Stimulated activated effector memory CD8-positive, alpha-beta T cell treated with anti-CD3 and anti-CD28 coated beads, Interleukin-12 subunit alpha, Interleukin-12 subunit beta, amount 100 ng/mL, for 72 hours (primary cell): Measurements from ENCODE around the gene NR2C1.
A peak's percentile ranks its signal among the peaks of the same experiment; 100 is the strongest.

Experiments
- ATAC-seq: fragments of 150-1000 bp; cut with Tn5 transposase; 2 replicates; pipeline ENCODE4 v1.10.0; 2021
- DNase-seq, 2 donors: peaks; one replicate each; pipeline ENCODE4 v3.0.0; 2021 to 2022; ENCODE audit warnings: low spot score in 2 of 2
- H3K27ac Mint-ChIP-seq: one replicate; pipeline ENCODE4 v1.8.0; 2022; ENCODE audit warnings: mild to moderate bottlenecking, mixed read lengths
- H3K36me3 Mint-ChIP-seq: one replicate; pipeline ENCODE4 v1.8.0; 2022; ENCODE audit warnings: mild to moderate bottlenecking, mixed read lengths
- H3K4me1 Mint-ChIP-seq: one replicate; pipeline ENCODE4 v1.8.0; 2022; ENCODE audit warnings: mixed read lengths
- H3K4me3 Mint-ChIP-seq: one replicate; pipeline ENCODE4 v1.8.0; 2022; ENCODE audit warnings: mild to moderate bottlenecking, mixed read lengths
- H3K9me3 Mint-ChIP-seq: one replicate; pipeline ENCODE4 v1.8.0; 2022; ENCODE audit warnings: mixed read lengths

The NR2C1 gene

DNA sequence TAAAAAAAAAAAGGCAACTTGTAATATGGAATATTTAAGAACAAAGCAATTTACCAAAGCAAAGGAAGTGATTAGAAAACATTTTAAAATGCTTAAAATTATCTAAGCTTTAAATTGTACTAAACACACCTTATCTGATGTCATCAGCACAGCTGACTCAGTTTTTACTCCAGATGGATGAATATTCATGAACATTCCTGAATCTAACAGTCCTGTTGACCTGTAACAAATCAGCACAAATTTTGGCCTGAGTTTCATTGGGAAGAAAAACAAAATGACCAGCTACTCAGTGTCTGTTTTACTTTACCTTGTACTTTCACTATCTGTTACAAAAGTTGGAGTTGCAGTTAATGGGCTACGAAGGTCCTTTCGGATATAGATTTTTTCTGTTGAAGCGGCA lies 16.0 kb downstream of the NR2C1 start:
- Mint-ChIP-seq H3K4me1 (no peaks in the 10 kb centered on the region), H3K9me3 (no peaks in the 10 kb centered on the region), H3K27ac (no peak overlapping the region), H3K36me3 (peaks cover 97% of the 10 kb centered on the region), H3K4me3 (no peak overlapping the region)
- DNase-seq (no peak), ATAC-seq (no peak)

DNA sequence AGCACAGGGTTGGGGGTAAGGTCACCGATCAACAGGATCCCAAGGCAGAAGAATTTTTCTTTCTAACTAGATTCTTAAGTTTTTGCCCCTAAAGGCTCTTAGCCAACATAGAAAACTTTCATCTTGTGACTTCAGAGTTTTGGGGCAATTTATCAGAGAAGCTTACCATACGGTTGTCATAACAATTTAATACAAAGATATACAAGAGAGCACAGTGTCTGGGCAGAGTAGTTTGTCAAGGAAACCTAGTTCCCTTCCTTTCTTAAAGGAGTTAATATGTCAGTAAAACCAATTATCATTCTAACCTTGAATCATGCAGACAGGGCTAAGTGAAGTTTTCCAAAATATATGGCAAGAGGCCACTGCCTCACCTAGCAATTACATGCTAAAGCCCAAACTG lies 18.4 kb downstream of the NR2C1 start:
- DNase-seq (no peak), ATAC-seq (no peak)
- Mint-ChIP-seq H3K4me3 (no peak overlapping the region), H3K36me3 (peaks cover 95% of the 10 kb centered on the region), H3K27ac (no peak overlapping the region), H3K9me3 (no peaks in the 10 kb centered on the region), H3K4me1 (no peaks in the 10 kb centered on the region)

DNA sequence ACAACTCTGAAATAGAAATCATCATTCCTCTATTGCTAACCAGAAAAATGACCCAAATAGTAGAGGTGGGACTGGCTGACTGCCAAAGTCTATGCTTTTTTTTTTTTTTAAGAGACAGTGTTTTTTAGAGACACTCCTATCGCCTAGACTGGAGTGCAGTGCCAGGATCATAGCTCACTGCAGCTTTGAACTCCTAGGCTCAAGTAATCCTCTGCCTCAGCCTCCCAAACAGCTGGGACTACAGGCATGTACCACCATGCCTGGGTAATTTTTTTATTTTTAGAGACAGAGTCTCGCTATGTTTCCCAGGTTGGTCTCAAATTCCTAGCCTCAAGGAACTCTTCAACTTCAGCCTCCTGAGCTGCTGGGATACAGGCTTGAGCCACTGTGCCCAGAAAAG lies 19.2 kb downstream of the NR2C1 start:
- ATAC-seq, result no peak
- Mint-ChIP-seq H3K9me3 (no peaks in the 10 kb centered on the region), H3K4me1 (no peaks in the 10 kb centered on the region)

GRCh38 chr12:95051241-95051640 lies 22.2 kb downstream of the NR2C1 start:
- no peak overlapping the region for H3K27ac Mint-ChIP-seq
- no peaks in the 10 kb centered on the region for H3K9me3 Mint-ChIP-seq
- H3K36me3 Mint-ChIP-seq, result peaks cover 83% of the 10 kb centered on the region
- no peak for ATAC-seq
- no peak overlapping the region for H3K4me3 Mint-ChIP-seq
- H3K4me1 Mint-ChIP-seq, result no peaks in the 10 kb centered on the region
- no peak for DNase-seq

More for the DNA sequence above, 19.2 kb downstream of the NR2C1 start:
- no peak overlapping the region for H3K4me3 Mint-ChIP-seq
- no peak for DNase-seq
- no peak overlapping the region for H3K27ac Mint-ChIP-seq
- peaks cover 86% of the 10 kb centered on the region for H3K36me3 Mint-ChIP-seq

DNA sequence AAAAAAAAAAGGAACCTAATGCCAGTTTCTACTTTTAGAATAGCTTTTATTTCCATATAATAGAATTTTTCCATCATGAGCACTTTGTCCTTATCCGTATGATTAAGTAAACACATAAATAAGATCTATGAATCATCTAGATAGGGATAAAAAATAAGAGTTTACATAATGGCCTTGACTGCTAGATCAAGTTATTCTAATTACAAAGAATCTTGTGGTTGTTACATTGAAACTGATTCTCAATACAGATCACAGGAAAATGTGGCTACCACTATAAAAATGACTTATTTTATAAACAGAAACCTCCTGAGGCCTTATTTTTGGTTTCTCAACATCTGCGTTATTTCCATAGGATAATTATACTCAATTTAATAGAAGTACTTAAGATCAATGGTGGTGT lies 35.5 kb downstream of the NR2C1 start:
- H3K9me3 Mint-ChIP-seq, result no peaks in the 10 kb centered on the region

DNA sequence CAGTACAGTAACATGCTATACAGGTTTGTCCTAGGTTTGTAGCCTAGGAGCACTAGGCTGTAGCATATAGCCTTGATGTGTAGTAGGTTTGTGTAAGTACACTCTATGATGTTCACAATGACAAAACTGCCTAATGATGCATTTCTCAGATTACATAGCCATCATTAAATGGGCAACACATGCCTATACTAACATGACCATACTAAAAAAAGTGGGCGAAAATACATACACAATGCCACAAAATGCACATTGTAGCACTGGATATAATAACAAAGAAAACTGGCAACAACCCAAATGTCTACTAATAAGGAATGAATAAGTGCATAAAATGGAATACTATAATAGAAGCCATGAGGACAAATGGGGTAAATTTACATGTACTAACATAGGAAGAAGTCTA lies 38.7 kb downstream of the NR2C1 start:
- Mint-ChIP-seq H3K36me3 (peaks cover 73% of the 10 kb centered on the region), H3K4me1 (no peaks in the 10 kb centered on the region), H3K9me3 (no peaks in the 10 kb centered on the region), H3K4me3 (no peak overlapping the region), H3K27ac (no peak overlapping the region)
- no peak for DNase-seq
- no peak for ATAC-seq

More for the DNA sequence above, 35.5 kb downstream of the NR2C1 start:
- DNase-seq (no peak), ATAC-seq (no peak)
- Mint-ChIP-seq H3K4me1 (no peaks in the 10 kb centered on the region), H3K27ac (no peak overlapping the region), H3K36me3 (peaks cover 82% of the 10 kb centered on the region), H3K4me3 (no peak overlapping the region)

DNA sequence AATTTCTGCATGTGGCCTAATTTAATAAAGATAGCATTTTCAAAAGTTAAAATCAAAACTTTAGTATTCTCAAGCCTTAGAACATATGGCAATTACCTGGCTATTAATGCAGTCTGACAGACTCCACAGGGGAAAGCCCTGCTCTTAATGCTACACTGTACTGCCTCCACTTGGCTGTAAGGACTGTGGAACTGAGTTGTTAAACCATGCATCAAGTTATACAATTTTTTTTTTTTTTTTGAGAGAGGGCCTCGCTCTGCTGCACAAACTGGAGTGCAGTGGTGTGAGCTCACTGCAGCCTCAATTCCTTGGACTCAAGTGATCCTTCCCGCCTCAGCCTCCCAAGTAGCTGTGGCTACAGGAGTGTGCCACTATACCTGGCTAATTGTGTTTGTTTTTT lies 50.9 kb downstream of the NR2C1 start:
- Mint-ChIP-seq H3K27ac (no peak overlapping the region), H3K4me3 (no peak overlapping the region), H3K9me3 (no peaks in the 10 kb centered on the region), H3K36me3 (peaks cover 52% of the 10 kb centered on the region), H3K4me1 (no peaks in the 10 kb centered on the region)
- DNase-seq, result no peak
- ATAC-seq, result no peak

DNA sequence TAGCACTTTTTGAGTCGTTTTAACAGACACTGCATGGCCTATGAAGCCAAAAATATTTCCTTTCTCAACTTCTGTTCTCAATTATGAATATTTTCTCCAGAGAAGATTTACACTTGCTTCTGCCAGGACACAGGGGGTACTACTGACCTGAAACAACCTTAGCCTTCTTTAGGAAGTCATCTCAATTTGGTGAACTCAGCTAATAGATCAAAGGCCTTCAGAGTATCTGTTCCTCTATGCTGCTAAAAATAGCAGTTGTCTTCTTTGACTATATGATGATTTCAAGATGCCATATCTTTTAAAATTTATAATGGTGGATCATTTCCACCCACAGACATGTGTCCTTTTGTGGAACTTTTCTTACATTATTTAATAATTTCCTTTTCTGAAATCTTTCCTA lies 55.9 kb downstream of the NR2C1 start:
- Mint-ChIP-seq H3K27ac (no peak overlapping the region), H3K4me3 (no peak overlapping the region), H3K4me1 (no peaks in the 10 kb centered on the region), H3K9me3 (peaks cover 4% of the 10 kb centered on the region), H3K36me3 (peaks cover 24% of the 10 kb centered on the region)
- no peak for DNase-seq
- no peak for ATAC-seq

DNA sequence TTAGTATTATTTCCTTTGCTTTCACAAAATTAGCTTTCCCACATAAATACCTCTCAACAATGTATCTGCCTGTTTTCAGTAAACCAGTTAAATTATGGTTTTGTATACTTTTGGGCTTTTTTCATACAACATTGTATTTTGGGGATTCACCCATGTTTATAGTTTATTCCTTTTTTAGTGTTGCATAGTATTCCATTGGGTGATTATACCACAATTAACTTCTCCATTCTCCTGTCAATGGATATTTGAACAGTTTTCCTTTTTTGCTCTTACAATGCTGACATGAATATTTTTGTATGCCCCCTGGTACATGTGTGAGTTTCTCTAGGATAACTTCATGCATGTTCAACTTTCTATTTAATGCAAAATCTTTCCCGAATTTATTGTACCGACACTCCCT lies 57.3 kb downstream of the NR2C1 start:
- Mint-ChIP-seq H3K27ac (no peak overlapping the region), H3K9me3 (peaks cover 4% of the 10 kb centered on the region), H3K36me3 (peaks cover 16% of the 10 kb centered on the region), H3K4me1 (no peaks in the 10 kb centered on the region), H3K4me3 (no peak overlapping the region)
- DNase-seq (no peak), ATAC-seq (no peak)

DNA sequence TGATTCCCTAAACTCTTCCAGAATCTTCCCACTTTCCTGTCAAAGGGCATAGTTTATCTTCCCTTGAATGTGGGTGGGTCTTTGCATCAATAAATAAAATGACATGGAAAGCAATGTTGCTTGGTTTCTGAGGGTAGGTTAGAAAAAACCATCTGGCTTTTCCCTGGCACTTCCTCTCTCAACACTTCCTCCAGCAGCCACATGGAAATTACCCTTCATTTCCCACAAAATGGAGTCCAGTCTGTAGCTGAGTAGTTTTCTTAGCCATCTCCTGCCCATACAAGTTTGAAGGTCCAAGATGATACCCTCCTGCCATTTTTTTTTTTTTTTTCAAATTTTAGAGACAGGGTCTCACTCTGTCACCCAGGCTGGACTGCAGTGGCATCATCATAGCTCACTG lies 58.9 kb downstream of the NR2C1 start:
- H3K4me1 Mint-ChIP-seq, result no peaks in the 10 kb centered on the region
- peaks cover 12% of the 10 kb centered on the region for H3K36me3 Mint-ChIP-seq
- no peak for ATAC-seq
- H3K9me3 Mint-ChIP-seq, result peaks cover 4% of the 10 kb centered on the region
- no peak for DNase-seq
- no peak overlapping the region for H3K4me3 Mint-ChIP-seq
- no peak overlapping the region for H3K27ac Mint-ChIP-seq

GRCh38 chr12:95006206-95006605 lies 67.2 kb downstream of the NR2C1 start:
- no peak for DNase-seq
- H3K4me1 Mint-ChIP-seq, result peaks cover 6% of the 10 kb centered on the region
- peaks cover 7% of the 10 kb centered on the region for H3K9me3 Mint-ChIP-seq
- ATAC-seq, result no peak
- H3K36me3 Mint-ChIP-seq, result peaks cover 34% of the 10 kb centered on the region
- H3K4me3 Mint-ChIP-seq, result no peak overlapping the region
- H3K27ac Mint-ChIP-seq, result no peak overlapping the region

DNA sequence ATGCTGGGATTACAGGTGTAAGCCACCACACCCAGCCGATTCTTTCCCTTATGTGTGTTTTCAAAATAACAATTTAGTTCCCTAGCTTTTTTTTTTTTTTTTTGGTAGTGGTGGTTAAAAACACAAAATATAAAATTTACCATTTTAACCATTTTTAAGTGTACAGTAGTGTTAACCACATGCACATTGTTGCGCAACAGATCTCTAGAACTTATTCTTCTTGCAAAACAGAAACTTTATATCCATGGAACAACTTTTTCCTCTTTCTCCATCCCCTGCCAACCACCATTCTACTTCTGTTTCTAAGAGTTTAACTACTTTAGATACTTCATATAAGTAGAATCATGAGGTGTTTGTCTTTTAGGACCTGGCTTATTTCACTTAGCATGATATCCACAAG lies 68.8 kb downstream of the NR2C1 start:
- peak overlapping the region; percentile 71 for H3K27ac Mint-ChIP-seq
- peaks cover 49% of the 10 kb centered on the region for H3K36me3 Mint-ChIP-seq
- ATAC-seq (no peak), DNase-seq (no peak)
- H3K4me3 Mint-ChIP-seq, result peak overlapping the region; percentile 88
- H3K4me1 Mint-ChIP-seq, result peaks cover 13% of the 10 kb centered on the region
- H3K9me3 Mint-ChIP-seq, result peaks cover 7% of the 10 kb centered on the region

DNA sequence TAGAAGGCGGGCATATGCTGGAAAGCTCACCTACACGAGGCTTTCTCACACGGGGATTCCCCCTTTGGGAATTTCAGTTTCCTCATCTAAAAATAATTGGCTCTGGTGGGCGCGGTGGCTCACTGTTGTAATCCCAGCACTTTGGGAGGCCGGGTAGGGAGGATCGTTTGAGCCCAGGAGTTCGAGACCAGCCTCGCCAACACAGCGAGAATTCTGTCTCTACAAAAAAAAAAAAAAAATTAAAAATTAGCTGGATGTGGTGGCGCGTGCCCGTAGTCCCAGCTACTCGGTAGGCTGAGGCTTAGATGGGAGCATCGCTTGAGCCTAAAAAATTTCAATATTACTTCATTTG lies 69.5 kb downstream of the NR2C1 start:
- H3K4me1 Mint-ChIP-seq, result peaks cover 20% of the 10 kb centered on the region
- H3K4me3 Mint-ChIP-seq, result peak overlapping the region; percentile 88
- H3K36me3 Mint-ChIP-seq, result peaks cover 54% of the 10 kb centered on the region
- ATAC-seq, result no peak
- H3K9me3 Mint-ChIP-seq, result peaks cover 7% of the 10 kb centered on the region
- H3K27ac Mint-ChIP-seq, result peak overlapping the region; percentile 92
- no peak for DNase-seq

- H3K4me3 Mint-ChIP-seq, result peak within 1 kb of the TSS; percentile 88
- H3K9me3 Mint-ChIP-seq, result peaks cover 7% of the 10 kb centered on the region
- ATAC-seq, result peak; percentile 99
- peaks cover 59% of the 10 kb centered on the region for H3K36me3 Mint-ChIP-seq
- DNase-seq, result peak; percentile 83 to 96
- peak within 1 kb of the TSS; percentile 92 for H3K27ac Mint-ChIP-seq
- H3K4me1 Mint-ChIP-seq, result peaks cover 25% of the 10 kb centered on the region
Observed at GRCh38 chr12:95003213-95003920, 70.1 kb downstream of the NR2C1 start, which contains the start of gene NDUFA12. Gene NDUFA12 (minus strand): TSS chr12:95003697. CDS start chr12:95003680, 17 bp downstream.

DNA sequence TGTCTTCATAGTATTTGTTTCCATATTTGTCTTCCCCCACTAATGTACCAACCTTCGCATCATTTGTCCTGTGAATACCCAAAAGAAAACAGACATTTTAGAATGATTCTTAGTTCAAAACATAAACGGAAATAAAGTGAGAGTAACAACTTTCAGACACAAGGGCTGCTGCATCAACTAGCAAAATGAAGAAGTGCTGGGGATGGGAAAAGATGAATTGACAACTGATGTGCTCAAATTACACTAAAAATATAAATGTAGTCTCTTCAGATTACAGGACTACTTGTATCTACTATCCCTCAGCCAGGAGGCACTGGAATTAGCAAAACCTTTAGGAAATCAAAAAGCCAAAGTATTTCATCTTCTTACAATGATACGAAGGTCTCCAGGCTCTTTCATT lies 70.7 kb downstream of the NR2C1 start:
- H3K4me3 Mint-ChIP-seq, result peak overlapping the region; percentile 88
- DNase-seq (no peak), ATAC-seq (no peak)
- H3K9me3 Mint-ChIP-seq, result peaks cover 7% of the 10 kb centered on the region
- H3K36me3 Mint-ChIP-seq, result peaks cover 63% of the 10 kb centered on the region
- H3K27ac Mint-ChIP-seq, result peak overlapping the region; percentile 92
- peaks cover 29% of the 10 kb centered on the region for H3K4me1 Mint-ChIP-seq

DNA sequence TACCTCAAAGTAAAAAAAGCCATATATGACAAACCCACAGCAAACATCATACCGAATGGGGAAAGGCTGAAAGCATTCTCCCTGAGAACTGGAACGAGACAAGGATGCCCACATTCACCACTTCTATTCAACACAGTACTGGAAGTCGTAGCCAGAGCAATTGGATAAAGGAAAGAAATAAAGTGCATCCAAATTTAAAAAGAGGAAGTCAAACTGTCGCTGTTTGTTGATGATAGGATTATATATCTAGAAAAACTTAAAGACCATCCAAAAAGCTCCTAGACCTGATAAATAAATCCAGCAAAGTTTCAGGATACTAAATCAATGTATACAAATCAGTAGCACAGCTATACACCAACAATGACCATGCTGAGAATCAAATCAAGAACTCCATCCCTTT lies 75.1 kb downstream of the NR2C1 start:
- Mint-ChIP-seq H3K27ac (no peak overlapping the region), H3K4me1 (peaks cover 35% of the 10 kb centered on the region)
- no peak for DNase-seq

More for the DNA sequence above, 75.1 kb downstream of the NR2C1 start:
- no peak for ATAC-seq
- peaks cover 76% of the 10 kb centered on the region for H3K36me3 Mint-ChIP-seq
- no peaks in the 10 kb centered on the region for H3K9me3 Mint-ChIP-seq
- H3K4me3 Mint-ChIP-seq, result no peak overlapping the region
